HAP-1 (cell line): ENCODE data around the gene ARNT2.

Experiments
- DNase-seq, 2 experiments: peaks; one replicate each; pipeline ENCODE4 v3.0.0-alpha.2; 2016 to 2020; ENCODE audit warnings: low spot score in 2 of 2
- H3K27me3 ChIP-seq: fragments of 250-450 bp; sonication (Bioruptor Pico); 2 replicates; pipeline ENCODE4 v1.5.1; 2020; ENCODE audit warnings: low read depth, mild to moderate bottlenecking, moderate library complexity
- H3K36me3 ChIP-seq: fragments of 250-450 bp; sonication (Bioruptor Pico); replicated peaks from 2 replicates; pipeline ENCODE4 v1.5.1; 2020; ENCODE audit warnings: mild to moderate bottlenecking
- H3K4me1 ChIP-seq: fragments of 250-450 bp; sonication (Bioruptor Pico); 2 replicates; pipeline ENCODE4 v1.5.1; 2020; ENCODE audit warnings: mild to moderate bottlenecking
- H3K4me3 ChIP-seq: fragments of 250-450 bp; sonication (Bioruptor Pico); 2 replicates; pipeline ENCODE4 v1.5.1; 2020; ENCODE audit warnings: mild to moderate bottlenecking, moderate library complexity
- H3K9me3 ChIP-seq: fragments of 250-450 bp; sonication (Bioruptor Pico); 2 replicates; pipeline ENCODE4 v1.5.1; 2020; ENCODE audit warnings: mild to moderate bottlenecking, moderate library complexity
- in situ Hi-C: fragments of 300-500 bp; cut with MboI; formaldehyde crosslinking; loops from 3 replicates; pipeline ENCODE4 v1.14.3; 2020; ENCODE audit warnings: low sequenced_read_pairs, inconsistent platforms, mixed read lengths

Gene ARNT2

GRCh38 chr15:80471881-80472280 lies 67.7 kb downstream of the ARNT2 start:
- in situ Hi-C loops: no loop called here
- no peaks in the 10 kb centered on the region for H3K27me3 ChIP-seq
- H3K4me3 ChIP-seq: no peak overlapping the region
- no peaks in the 10 kb centered on the region for H3K36me3 ChIP-seq
- no peak for DNase-seq
- H3K4me1 ChIP-seq: no peaks in the 10 kb centered on the region
- 0 out of 2 replicates have a peak, but pooled peaks cover 2% of the 10 kb centered on the region for H3K9me3 ChIP-seq

GRCh38 chr15:80473286-80474223 lies 69.4 kb downstream of the ARNT2 start:
- Histone ChIP-seq H3K4me3 (no peak overlapping the region), H3K27me3 (no peaks in the 10 kb centered on the region)
- in situ Hi-C loops: no loop called here

DNA sequence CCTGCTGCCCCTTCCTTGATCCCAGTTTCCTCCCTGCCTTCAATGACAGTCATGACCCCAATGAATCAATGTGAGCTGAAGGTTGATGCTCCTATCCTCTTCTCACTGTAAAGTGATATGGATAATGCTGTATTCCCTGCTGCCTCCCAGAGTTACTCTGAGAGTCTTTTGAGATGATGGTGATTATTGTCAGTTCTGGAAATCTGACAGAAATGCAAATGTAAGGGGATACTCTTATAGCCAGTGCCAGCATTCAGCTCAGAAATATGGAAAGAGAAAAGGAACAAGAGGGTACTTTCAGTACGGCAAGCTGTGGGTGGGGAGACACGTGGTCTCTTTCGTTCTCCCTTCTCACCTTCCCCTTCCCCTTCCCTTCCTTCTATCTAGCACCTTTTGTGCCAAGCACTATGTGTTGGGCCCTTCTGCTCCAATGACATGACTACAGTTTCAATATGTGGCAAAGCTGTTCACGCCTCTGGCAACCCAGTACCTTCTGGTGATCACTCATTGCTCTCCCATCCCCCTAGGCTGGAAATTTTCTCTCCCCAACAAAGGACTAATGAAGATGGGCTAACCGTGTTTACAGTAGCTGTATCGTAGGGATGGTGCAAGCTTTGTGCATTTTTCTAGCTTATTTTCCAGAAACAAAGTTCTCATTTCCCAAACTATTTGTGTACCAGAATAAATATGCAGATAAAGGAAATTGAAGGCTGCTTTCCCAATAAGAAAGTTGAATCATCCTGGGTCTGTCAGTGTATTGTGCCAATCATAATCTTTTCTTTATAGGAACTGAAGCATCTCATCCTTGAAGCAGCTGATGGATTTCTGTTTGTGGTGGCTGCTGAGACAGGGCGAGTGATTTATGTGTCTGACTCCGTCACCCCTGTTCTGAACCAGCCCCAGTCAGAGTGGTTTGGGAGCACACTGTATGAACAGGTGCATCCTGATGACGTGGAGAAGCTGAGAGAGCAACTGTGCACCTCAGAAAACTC lies 70.3 kb downstream of the ARNT2 start:
- DNase-seq: no peak
- H3K27me3 ChIP-seq: no peaks in the 10 kb centered on the region
- in situ Hi-C loops: no loop called here
- H3K36me3 ChIP-seq: no peaks in the 10 kb centered on the region
- H3K4me3 ChIP-seq: no peak overlapping the region
- H3K9me3 ChIP-seq: 0 out of 2 replicates have a peak, but pooled peaks cover 2% of the 10 kb centered on the region
- no peaks in the 10 kb centered on the region for H3K4me1 ChIP-seq

More at GRCh38 chr15:80473286-80474223, 69.4 kb downstream of the ARNT2 start:
- H3K36me3 ChIP-seq: no peaks in the 10 kb centered on the region
- DNase-seq: no peak
- H3K4me1 ChIP-seq: no peaks in the 10 kb centered on the region
- 0 out of 2 replicates have a peak, but pooled peaks cover 2% of the 10 kb centered on the region for H3K9me3 ChIP-seq

- in situ Hi-C loops: no loop called here
- Histone ChIP-seq H3K4me1 (no peaks in the 10 kb centered on the region), H3K27me3 (no peaks in the 10 kb centered on the region), H3K9me3 (0 out of 2 replicates have a peak, but pooled peaks cover 2% of the 10 kb centered on the region), H3K4me3 (no peak overlapping the region), H3K36me3 (no peaks in the 10 kb centered on the region)
- no peak for DNase-seq
Measured at GRCh38 chr15:80475572-80475971, 71.4 kb downstream of the ARNT2 start.

- in situ Hi-C loops: no loop called here
- Histone ChIP-seq H3K4me1 (no peaks in the 10 kb centered on the region), H3K27me3 (no peaks in the 10 kb centered on the region), H3K4me3 (no peak overlapping the region), H3K36me3 (no peaks in the 10 kb centered on the region), H3K9me3 (0 out of 2 replicates have a peak, but pooled peaks cover 2% of the 10 kb centered on the region)
- DNase-seq: no peak
Measured at GRCh38 chr15:80476036-80476435, 71.9 kb downstream of the ARNT2 start.

DNA sequence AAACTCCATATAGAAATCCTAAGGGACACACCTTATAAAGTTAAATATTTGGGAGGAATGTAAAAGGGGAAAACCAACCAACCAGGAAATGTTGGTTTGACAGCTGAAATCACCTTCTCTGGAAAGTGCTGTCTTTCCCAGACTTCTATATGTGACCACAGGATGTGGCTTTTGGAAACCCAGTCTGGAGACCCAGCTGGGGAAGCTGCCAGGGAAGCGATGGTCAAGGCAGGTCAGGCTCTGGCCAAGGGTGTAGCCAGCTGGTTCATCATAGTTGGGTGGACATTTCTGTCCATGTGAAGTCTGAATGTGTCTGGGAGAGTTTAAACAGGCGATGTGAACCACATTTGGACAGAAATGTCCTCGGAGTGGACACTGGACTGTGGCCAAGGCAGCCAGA lies 73.9 kb downstream of the ARNT2 start:
- in situ Hi-C loops: no loop called here
- Histone ChIP-seq H3K4me3 (no peak overlapping the region), H3K9me3 (0 out of 2 replicates have a peak, but pooled peaks cover 2% of the 10 kb centered on the region), H3K27me3 (no peaks in the 10 kb centered on the region), H3K36me3 (no peaks in the 10 kb centered on the region), H3K4me1 (no peaks in the 10 kb centered on the region)
- DNase-seq: no peak

GRCh38 chr15:80479191-80479590 lies 75.0 kb downstream of the ARNT2 start:
- no peaks in the 10 kb centered on the region for H3K36me3 ChIP-seq
- in situ Hi-C loops: no loop called here
- H3K4me3 ChIP-seq: no peak overlapping the region
- H3K4me1 ChIP-seq: no peaks in the 10 kb centered on the region
- H3K27me3 ChIP-seq: no peaks in the 10 kb centered on the region
- no peak for DNase-seq
- 0 out of 2 replicates have a peak, but pooled peaks cover 2% of the 10 kb centered on the region for H3K9me3 ChIP-seq

DNA sequence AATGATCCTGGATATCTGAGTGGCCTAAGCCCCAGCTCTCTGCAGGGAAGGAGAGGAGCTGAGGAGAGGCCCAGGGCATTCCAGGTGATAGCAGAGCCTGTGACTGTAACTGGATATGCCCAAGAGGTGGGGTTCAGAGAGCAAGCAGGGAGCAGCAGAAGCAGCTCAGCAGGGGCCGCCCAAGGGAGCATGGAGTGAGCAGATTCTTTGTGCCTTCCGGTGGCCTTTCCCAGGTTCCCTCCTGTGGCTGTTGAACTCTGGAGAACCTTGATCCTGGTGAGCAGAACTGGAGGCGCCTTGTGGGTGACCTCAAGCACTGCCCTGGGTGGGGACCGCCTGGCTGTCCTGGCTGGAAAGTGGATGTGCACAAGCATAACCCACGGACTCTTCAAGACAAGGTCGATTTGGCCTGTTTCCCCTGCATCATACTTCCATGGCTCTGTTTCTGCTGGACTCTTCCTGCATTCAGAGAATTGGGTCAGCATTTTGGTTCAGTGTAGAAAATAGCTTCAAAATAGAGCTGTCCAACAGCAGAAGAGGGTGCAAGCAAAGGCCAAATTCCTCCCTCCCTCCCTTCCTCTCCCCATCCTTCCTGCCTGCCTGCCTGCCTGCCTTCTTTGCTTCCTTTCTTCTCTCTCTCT lies 76.1 kb downstream of the ARNT2 start:
- H3K9me3 ChIP-seq: no peaks in the 10 kb centered on the region
- no peak overlapping the region for H3K4me3 ChIP-seq
- H3K4me1 ChIP-seq: no peaks in the 10 kb centered on the region
- no peak for DNase-seq
- in situ Hi-C loops: no loop called here
- H3K36me3 ChIP-seq: no peaks in the 10 kb centered on the region
- no peaks in the 10 kb centered on the region for H3K27me3 ChIP-seq

DNA sequence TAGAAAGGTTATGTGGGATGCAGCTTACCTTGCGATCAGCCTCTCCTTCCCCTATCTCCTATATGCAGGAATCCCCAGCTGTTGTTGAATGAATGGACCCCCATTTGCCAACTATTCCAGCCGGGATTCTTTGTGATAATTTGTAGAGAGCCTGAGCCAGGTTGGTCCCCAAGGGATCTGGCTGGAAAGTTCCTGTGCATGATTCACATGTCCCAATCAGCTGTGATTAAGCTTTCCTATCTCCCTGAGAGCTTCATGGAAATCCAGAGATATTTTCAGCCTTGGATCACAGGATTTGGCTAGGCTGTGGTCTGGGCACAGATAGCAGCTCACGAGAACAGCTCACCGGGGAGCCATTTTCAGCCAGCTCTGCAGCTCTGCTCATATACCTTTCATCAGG lies 76.7 kb downstream of the ARNT2 start:
- in situ Hi-C loops: no loop called here
- Histone ChIP-seq H3K36me3 (no peaks in the 10 kb centered on the region), H3K4me1 (no peaks in the 10 kb centered on the region), H3K9me3 (no peaks in the 10 kb centered on the region), H3K27me3 (no peaks in the 10 kb centered on the region), H3K4me3 (no peak overlapping the region)
- DNase-seq: no peak

GRCh38 chr15:80482696-80483095 lies 78.5 kb downstream of the ARNT2 start:
- no peak overlapping the region for H3K4me3 ChIP-seq
- H3K27me3 ChIP-seq: no peaks in the 10 kb centered on the region
- H3K36me3 ChIP-seq: no peaks in the 10 kb centered on the region
- H3K4me1 ChIP-seq: no peaks in the 10 kb centered on the region
- H3K9me3 ChIP-seq: no peaks in the 10 kb centered on the region
- in situ Hi-C loops: no loop called here
- no peak for DNase-seq

DNA sequence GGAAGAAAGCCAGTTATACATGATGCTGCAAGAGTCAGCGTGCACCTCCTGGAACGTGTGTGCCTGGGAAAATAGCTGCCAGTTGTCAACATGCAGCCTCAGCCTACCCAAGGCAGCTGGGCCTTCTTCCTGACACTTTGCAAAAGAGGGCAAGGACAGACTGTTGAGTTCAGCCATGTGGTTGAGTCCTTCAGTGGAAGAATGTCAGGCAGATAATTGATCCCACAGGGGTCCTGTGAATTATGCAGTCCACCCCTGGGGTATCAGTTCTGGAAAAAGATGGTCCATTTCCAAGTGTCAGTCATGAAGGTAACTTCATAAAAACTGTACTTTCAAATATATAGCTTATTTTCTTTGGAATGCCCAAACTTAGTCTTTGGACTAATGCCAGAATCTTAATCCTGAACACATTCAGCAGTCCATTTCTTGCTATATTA lies 79.6 kb downstream of the ARNT2 start:
- Histone ChIP-seq H3K4me1 (no peaks in the 10 kb centered on the region), H3K36me3 (no peaks in the 10 kb centered on the region), H3K27me3 (no peaks in the 10 kb centered on the region), H3K9me3 (no peaks in the 10 kb centered on the region), H3K4me3 (no peak overlapping the region)
- DNase-seq: no peak
- in situ Hi-C loops: no loop called here

DNA sequence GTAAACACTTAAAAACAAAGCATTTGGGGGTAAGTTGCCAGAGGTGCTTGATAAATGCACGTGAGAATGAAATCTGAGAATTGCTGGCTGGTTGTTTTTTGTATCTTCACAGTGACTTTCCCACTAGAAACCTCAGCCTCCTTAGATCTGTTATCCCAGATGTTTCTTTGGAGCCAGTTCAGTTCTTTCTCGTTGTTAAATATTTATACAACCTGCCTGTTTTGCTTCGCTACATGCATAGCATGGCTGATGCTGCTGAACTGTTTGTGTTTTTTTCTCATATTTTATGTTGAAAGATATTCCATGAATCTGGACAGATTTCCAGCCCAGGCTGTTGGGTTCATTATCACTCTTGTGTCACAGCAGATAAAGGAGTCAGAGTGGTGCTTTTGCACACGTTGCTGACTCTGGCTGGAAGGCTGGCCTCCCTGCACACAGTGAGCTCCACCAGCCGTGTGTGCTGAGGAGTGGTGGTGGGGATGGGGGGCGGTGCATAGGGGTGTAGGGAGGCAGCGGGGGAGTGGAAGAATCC lies 80.2 kb downstream of the ARNT2 start:
- no peaks in the 10 kb centered on the region for H3K9me3 ChIP-seq
- DNase-seq: no peak
- H3K4me1 ChIP-seq: no peaks in the 10 kb centered on the region
- H3K27me3 ChIP-seq: no peaks in the 10 kb centered on the region
- H3K36me3 ChIP-seq: no peaks in the 10 kb centered on the region
- H3K4me3 ChIP-seq: no peak overlapping the region
- in situ Hi-C loops: no loop called here
